DMS153 treated with DMSO at 0.1 percent for 48 hours (cell line): Measurements from ENCODE around the gene PHF21A.

ENCODE experiments used
- DNase-seq: peaks from one replicate; lab custom pipeline; 2025; ENCODE audit not compliant: unreplicated experiment; lab: John Stamatoyannopoulos, UW

Gene PHF21A

GRCh38 chr11:45936511-45937054 lies 184.7 kb downstream of the PHF21A start:
- DNase-seq, result no peak

- no peak for DNase-seq
These were observed 185.7 kb downstream of the PHF21A start for GRCh38 chr11:45935349-45936064.

GRCh38 chr11:45934580-45935318 lies 186.5 kb downstream of the PHF21A start:
- DNase-seq, result no peak

GRCh38 chr11:45933846-45934579 lies 187.2 kb downstream of the PHF21A start:
- DNase-seq, result no peak

GRCh38 chr11:45933131-45933831 lies 188.0 kb downstream of the PHF21A start:
- no peak for DNase-seq

- DNase-seq, result no peak
These were observed 189.0 kb downstream of the PHF21A start for GRCh38 chr11:45932217-45932616.

GRCh38 chr11:45931739-45932138 lies 189.5 kb downstream of the PHF21A start:
- no peak for DNase-seq

- no peak for DNase-seq
These were observed 190.2 kb downstream of the PHF21A start for GRCh38 chr11:45930951-45931570.

- peak; percentile 82 for DNase-seq
These were observed 191.0 kb downstream of the PHF21A start for GRCh38 chr11:45930031-45930794.

GRCh38 chr11:45929486-45930030 lies 191.7 kb downstream of the PHF21A start:
- no peak for DNase-seq

- no peak for DNase-seq
These were observed 192.6 kb downstream of the PHF21A start for GRCh38 chr11:45928535-45929215.

GRCh38 chr11:45927684-45928413 lies 193.4 kb downstream of the PHF21A start:
- DNase-seq, result no peak

GRCh38 chr11:45927332-45927683 lies 193.9 kb downstream of the PHF21A start:
- DNase-seq, result no peak

GRCh38 chr11:45926536-45927331 lies 194.5 kb downstream of the PHF21A start:
- no peak for DNase-seq

- DNase-seq, result no peak
These were observed 195.3 kb downstream of the PHF21A start for GRCh38 chr11:45926001-45926401.

- no peak for DNase-seq
These were observed 195.7 kb downstream of the PHF21A start for GRCh38 chr11:45925550-45925949.

GRCh38 chr11:45924927-45925326 lies 196.3 kb downstream of the PHF21A start:
- no peak for DNase-seq
